Activated T-cell treated with anti-CD3 and anti-CD28 coated beads, Interleukin-2, amount 50 U/mL, for 24 hours (primary cell): Measurements from ENCODE around the gene SLC9A1.

Experiments used
- DNase-seq: peaks from one replicate; pipeline ENCODE4 v3.0.0-alpha.2; 2020
- H3K27ac Mint-ChIP-seq: 2 replicates; pipeline ENCODE4 v1.8.0; 2020; ENCODE audit warnings: mild to moderate bottlenecking, mixed read lengths
- H3K27me3 Mint-ChIP-seq: 2 replicates; pipeline ENCODE4 v1.8.0; 2020; ENCODE audit warnings: mixed read lengths
- H3K36me3 Mint-ChIP-seq: 2 replicates; pipeline ENCODE4 v1.8.0; 2020; ENCODE audit warnings: low read depth, mixed read lengths
- H3K4me1 Mint-ChIP-seq: 2 replicates; pipeline ENCODE4 v1.8.0; 2020; ENCODE audit warnings: low read depth, mixed read lengths
- H3K4me3 Mint-ChIP-seq: 2 replicates; pipeline ENCODE4 v1.8.0; 2020; ENCODE audit warnings: mild to moderate bottlenecking, moderate library complexity, mixed read lengths
- H3K9me3 Mint-ChIP-seq: 2 replicates; pipeline ENCODE4 v1.8.0; 2020; ENCODE audit warnings: mixed read lengths

Gene SLC9A1

DNA sequence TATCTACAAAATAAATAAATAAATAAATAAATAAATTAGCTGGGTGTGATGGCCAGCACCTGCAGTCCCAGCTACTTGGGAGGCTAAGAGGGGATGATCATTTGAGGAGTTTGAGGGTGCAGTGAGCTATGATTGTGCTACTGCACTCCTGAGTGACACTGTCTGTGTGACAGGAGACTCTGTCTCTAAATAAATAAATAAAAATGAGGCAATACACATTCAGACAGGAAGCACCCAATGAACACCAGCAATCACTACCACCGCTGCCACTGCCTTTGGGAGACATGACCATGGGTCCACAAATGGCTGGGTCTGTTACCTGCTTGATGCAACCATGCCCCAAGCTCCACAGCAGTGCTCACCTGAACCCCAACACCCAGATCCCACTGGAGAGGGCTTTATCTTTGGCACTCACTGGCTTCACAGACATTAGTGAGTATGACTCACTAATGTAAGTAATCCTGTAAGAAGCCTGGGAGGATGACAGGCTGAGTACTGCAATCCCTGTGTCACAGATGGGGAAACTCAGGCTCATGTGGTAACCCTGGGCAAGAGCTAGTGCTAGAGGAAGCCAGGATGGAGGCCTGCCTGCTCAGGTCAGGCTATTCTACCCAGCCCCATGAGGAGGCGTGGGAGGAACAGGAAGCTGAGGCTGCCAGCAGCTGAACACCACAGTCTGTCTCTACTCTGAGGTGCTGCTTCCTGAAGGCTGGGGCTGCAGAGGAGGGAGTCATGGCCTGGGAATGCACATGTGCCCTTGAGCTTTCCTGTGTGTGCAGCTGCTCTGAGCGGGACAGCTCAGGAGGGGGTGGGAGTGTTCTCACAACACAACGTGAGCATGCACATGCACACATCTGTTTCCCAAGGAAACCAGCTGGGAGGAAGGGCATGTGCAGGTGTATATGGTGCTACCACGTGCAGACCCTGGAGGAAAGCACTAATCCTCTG, 43.0 kb downstream of the SLC9A1 start:
- Mint-ChIP-seq H3K36me3 (peaks cover 29% of the 10 kb centered on the region), H3K4me3 (peak overlapping the region; percentile 16), H3K27ac (peak overlapping the region; percentile 89), H3K27me3 (no peaks in the 10 kb centered on the region), H3K4me1 (peaks cover 54% of the 10 kb centered on the region), H3K9me3 (no peaks in the 10 kb centered on the region)
- peak; percentile 74 for DNase-seq

DNA sequence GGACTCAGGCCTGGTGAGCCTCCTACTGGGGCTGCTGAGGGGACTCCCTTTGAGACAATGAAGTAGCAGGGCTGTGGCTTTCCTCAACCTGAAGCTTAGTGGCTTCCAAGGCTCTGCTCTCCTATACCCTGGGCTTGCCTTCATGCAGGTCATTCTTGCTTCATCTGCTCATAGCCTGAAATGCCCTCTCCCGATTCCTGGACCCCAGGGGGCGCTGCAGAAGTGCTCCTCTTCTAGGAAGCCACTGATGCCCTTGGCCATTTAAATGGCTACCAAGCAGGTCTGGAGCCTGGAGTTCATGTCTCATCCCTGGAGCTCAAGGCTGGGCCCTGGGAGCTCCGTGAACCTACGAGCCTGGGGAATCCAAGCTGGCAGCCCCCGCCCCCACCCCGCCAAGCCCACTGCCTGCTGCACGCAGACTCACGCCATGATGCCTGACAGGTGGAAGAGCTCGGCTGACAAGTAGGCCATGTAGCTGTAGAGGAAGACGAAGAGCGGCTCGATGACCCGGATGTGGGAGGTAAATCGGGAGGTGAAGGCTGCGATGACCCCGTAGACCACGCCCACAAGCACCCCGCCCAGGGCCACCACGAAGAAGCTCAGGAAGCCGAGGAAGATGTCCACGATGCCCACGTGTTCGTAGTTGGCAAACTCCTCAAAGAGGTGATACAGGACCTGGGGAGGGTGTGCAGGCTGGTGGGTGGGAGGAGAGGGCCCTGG, 45.7 kb downstream of the SLC9A1 start:
- Mint-ChIP-seq H3K27me3 (no peaks in the 10 kb centered on the region), H3K9me3 (no peaks in the 10 kb centered on the region), H3K4me1 (peaks cover 37% of the 10 kb centered on the region), H3K27ac (no peak overlapping the region), H3K36me3 (peaks cover 45% of the 10 kb centered on the region), H3K4me3 (no peak overlapping the region)
- no peak for DNase-seq

DNA sequence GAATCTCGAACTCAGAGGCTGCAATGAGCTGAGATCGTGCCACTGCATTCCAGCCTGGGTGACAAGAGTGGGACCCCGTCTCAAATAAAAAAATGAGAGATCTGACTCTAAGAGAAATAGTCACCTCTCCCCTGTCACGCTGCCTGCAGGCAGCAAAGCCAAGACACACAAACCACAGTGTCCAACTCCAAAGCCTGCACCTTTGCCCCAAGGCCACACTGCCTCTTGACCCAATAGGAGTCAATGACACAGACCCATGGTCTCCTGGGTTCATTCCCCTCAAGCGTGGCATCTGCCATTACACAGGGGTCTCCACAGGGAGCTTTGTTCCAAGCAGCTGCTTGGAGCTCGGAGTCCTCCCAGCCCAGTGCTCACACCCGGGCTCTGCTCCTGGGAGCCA, 46.3 kb downstream of the SLC9A1 start:
- Mint-ChIP-seq H3K9me3 (no peaks in the 10 kb centered on the region), H3K27ac (no peak overlapping the region), H3K27me3 (no peaks in the 10 kb centered on the region), H3K4me1 (peaks cover 30% of the 10 kb centered on the region), H3K36me3 (peaks cover 41% of the 10 kb centered on the region), H3K4me3 (no peak overlapping the region)
- no peak for DNase-seq

DNA sequence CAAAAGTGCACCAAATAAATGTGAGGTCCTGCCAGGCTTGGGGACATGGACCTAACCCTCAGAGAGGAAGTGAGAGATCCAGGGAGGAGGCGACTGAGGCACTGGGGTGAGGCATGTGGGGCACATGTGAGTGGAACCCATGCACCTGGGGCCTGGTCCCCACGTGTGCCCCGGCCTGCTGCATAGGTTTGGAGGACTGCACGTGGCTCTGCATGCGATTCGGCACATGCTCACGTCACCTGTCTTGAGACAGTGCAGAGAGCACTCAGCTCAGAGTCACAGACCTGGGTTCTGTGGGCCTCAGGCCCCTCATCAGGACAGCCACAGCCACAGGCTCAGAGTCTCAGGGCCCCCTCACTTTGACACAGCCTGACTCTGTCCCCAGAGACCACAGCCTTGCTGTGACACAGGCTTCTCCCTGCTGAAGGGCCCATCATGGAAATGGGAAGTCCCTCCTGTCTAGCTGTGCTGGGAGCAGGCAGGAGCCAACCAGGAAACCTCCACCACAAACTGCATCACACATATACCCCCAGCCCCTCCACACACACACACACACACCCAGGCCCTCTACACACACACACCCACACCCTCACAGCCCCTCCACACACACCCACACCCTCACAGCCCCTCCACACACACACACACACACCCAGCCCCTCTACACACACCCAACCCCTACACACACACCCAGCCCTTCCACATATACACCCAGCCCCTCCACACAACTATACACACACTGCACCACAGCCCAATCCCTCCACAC, 48.2 kb downstream of the SLC9A1 start:
- Mint-ChIP-seq H3K9me3 (no peaks in the 10 kb centered on the region), H3K4me3 (no peak overlapping the region), H3K27ac (peak overlapping the region; percentile 61), H3K27me3 (no peaks in the 10 kb centered on the region), H3K36me3 (peaks cover 40% of the 10 kb centered on the region), H3K4me1 (peaks cover 15% of the 10 kb centered on the region)
- DNase-seq: no peak

GRCh38 chr1:27105018-27105417, 49.9 kb downstream of the SLC9A1 start:
- H3K27me3 Mint-ChIP-seq: no peaks in the 10 kb centered on the region
- peaks cover 10% of the 10 kb centered on the region for H3K4me1 Mint-ChIP-seq
- H3K9me3 Mint-ChIP-seq: no peaks in the 10 kb centered on the region
- peaks cover 50% of the 10 kb centered on the region for H3K36me3 Mint-ChIP-seq
- no peak for DNase-seq
- no peak overlapping the region for H3K4me3 Mint-ChIP-seq
- H3K27ac Mint-ChIP-seq: peak overlapping the region; percentile 62

DNA sequence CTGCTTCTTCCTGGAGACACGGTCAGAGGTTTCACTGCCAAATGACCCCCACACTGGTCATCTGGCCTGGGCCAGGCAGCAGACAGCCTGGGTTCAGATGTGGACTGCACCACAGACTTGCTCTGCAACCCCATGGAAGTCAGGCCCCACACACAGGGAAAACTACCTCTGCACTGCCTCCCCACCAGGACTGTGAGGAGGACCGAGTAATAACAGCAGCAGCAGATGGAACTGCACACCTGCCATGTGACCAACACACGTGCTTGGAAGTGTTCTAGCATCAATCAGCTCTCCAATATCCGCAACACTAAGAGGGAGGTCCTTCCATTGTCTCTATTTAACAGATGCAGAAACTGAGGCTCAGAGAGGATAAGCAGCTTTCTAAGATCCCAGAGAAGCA, 51.4 kb downstream of the SLC9A1 start:
- Mint-ChIP-seq H3K9me3 (no peaks in the 10 kb centered on the region), H3K4me3 (no peak overlapping the region), H3K27ac (no peak overlapping the region), H3K36me3 (peaks cover 52% of the 10 kb centered on the region), H3K4me1 (peaks cover 22% of the 10 kb centered on the region), H3K27me3 (no peaks in the 10 kb centered on the region)
- DNase-seq: no peak

- peak; percentile 93 for DNase-seq
- Mint-ChIP-seq H3K27ac (no peak overlapping the region), H3K27me3 (no peaks in the 10 kb centered on the region), H3K4me1 (peaks cover 22% of the 10 kb centered on the region), H3K9me3 (no peaks in the 10 kb centered on the region), H3K4me3 (no peak overlapping the region), H3K36me3 (peaks cover 52% of the 10 kb centered on the region)
These were observed 52.0 kb downstream of the SLC9A1 start for GRCh38 chr1:27102707-27103468.

- no peaks in the 10 kb centered on the region for H3K9me3 Mint-ChIP-seq
- no peak overlapping the region for H3K4me3 Mint-ChIP-seq
- no peak for DNase-seq
- no peak overlapping the region for H3K27ac Mint-ChIP-seq
- H3K36me3 Mint-ChIP-seq: peaks cover 52% of the 10 kb centered on the region
- H3K4me1 Mint-ChIP-seq: peaks cover 22% of the 10 kb centered on the region
- H3K27me3 Mint-ChIP-seq: no peaks in the 10 kb centered on the region
These were observed 52.7 kb downstream of the SLC9A1 start for GRCh38 chr1:27102134-27102706.

DNA sequence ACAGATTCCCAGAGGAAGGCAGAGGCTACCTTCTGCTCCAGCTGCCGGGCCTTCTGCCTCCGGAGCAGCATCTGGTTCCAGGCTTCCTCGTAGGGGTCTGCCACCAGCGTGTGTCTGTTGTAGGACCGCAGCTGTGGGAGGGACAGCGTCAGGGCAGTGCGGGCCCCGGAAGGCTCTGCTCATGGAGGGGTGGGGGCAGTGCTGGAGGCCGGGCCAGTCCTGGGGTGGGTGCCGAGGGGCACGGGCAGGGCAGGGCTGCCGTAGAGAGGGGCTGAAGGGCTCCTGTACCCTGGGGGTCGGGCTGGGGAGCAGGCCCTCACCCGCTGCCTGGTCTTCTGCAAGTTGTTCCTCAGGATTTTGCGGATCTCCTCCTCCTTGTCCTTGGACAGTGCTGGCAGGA, 53.2 kb downstream of the SLC9A1 start:
- Mint-ChIP-seq H3K27ac (no peak overlapping the region), H3K4me1 (peaks cover 22% of the 10 kb centered on the region), H3K27me3 (no peaks in the 10 kb centered on the region), H3K9me3 (no peaks in the 10 kb centered on the region), H3K4me3 (no peak overlapping the region), H3K36me3 (peaks cover 52% of the 10 kb centered on the region)
- DNase-seq: no peak

DNA sequence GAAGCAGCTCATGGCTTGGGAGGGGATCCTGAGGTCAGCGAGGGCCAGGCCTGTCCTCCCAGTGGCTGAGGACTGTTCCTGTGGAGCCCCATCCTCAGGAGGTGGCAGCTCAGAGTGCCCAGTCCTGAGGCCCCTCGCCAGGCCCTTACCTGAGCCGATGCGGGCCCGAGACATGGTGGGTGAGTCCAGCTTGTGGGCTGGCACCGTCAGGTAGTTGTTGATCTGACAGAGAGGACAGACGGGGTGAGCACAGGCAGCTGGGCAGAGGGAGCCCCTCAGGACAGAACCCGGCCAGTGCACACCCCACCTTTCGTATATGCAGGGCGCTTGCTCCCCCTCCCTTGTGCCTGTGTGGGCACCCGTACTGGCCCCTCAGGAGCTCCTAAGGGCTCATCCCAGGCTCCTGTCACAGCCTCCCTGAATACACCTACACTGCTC, 53.9 kb downstream of the SLC9A1 start:
- no peak for DNase-seq
- Mint-ChIP-seq H3K9me3 (no peaks in the 10 kb centered on the region), H3K27me3 (no peaks in the 10 kb centered on the region), H3K36me3 (peaks cover 48% of the 10 kb centered on the region), H3K4me1 (peaks cover 20% of the 10 kb centered on the region), H3K27ac (no peak overlapping the region), H3K4me3 (no peak overlapping the region)

- Mint-ChIP-seq H3K27ac (no peak overlapping the region), H3K27me3 (no peaks in the 10 kb centered on the region)
These were observed 54.4 kb downstream of the SLC9A1 start for GRCh38 chr1:27100335-27101053.

GRCh38 chr1:27099587-27100334, 55.2 kb downstream of the SLC9A1 start:
- no peak for DNase-seq
- no peak overlapping the region for H3K4me3 Mint-ChIP-seq
- peaks cover 14% of the 10 kb centered on the region for H3K4me1 Mint-ChIP-seq
- no peaks in the 10 kb centered on the region for H3K9me3 Mint-ChIP-seq
- peaks cover 40% of the 10 kb centered on the region for H3K36me3 Mint-ChIP-seq
- H3K27ac Mint-ChIP-seq: peak overlapping the region; percentile 74
- no peaks in the 10 kb centered on the region for H3K27me3 Mint-ChIP-seq

More at GRCh38 chr1:27100335-27101053, 54.4 kb downstream of the SLC9A1 start:
- peaks cover 43% of the 10 kb centered on the region for H3K36me3 Mint-ChIP-seq
- H3K4me3 Mint-ChIP-seq: no peak overlapping the region
- DNase-seq: no peak
- H3K4me1 Mint-ChIP-seq: peaks cover 15% of the 10 kb centered on the region
- no peaks in the 10 kb centered on the region for H3K9me3 Mint-ChIP-seq
